Fibroblast of pulmonary artery (primary cell): ENCODE measurements around the gene DAGLA.

Experiments
- DNase-seq: peaks from one replicate; pipeline ENCODE4 v3.0.0-alpha.2; 2010; ENCODE audit warnings: low read depth
- H3K4me3 ChIP-seq: replicated peaks from 2 replicates; pipeline ENCODE4 v1.5.1; 2011; ENCODE audit warnings: low read depth, mild to moderate bottlenecking, control low read depth, low read length, moderate library complexity
- TF ChIP-seq, protein P1 (sequence below): IDR thresholded peaks from 2 replicates; pipeline ENCODE4 v1.5.1; 2011; ENCODE audit warnings: mild to moderate bottlenecking, control low read depth, low read length, inconsistent platforms; ENCODE audit errors: missing control alignments

Gene DAGLA

DNA sequence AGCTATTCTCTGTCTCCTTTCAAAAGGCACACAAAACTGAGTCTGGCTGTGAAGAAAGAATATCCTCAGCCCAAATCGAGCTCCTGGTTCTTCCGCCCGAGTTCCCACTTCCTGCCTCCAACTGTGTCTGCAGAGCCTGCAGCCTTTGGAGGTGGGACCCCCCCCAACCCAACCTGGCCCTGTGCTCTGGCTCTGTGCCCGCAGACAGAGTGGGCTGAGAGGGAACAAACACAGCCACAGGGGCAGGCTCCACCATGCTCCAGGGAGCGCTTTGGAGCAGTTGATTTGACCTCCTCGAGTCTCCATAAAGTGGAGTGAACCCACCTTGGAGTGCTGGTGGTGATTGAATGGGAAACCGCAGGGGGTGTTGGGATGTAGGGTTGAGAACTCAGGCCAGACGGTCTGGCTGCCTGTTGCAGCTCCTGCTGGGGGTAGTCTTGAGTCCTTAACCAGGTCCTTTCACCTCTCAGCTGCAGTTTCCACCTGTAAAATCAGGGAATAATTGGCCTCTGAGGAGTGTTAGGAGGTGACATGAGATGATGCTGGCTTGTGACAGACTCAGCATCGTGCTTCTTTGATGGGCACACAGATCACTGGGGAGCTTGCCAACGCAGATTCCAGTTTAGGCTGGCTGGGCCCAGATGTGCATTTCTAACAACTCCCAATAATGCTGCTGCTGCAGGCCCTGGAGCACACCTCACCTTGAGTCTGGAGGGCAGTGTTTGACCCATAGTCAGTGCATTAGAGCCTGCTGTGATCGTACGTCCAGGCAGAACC is 11.4 kb downstream of the DAGLA start:
- DNase-seq = no peak
- TF ChIP-seq, protein P1, sequence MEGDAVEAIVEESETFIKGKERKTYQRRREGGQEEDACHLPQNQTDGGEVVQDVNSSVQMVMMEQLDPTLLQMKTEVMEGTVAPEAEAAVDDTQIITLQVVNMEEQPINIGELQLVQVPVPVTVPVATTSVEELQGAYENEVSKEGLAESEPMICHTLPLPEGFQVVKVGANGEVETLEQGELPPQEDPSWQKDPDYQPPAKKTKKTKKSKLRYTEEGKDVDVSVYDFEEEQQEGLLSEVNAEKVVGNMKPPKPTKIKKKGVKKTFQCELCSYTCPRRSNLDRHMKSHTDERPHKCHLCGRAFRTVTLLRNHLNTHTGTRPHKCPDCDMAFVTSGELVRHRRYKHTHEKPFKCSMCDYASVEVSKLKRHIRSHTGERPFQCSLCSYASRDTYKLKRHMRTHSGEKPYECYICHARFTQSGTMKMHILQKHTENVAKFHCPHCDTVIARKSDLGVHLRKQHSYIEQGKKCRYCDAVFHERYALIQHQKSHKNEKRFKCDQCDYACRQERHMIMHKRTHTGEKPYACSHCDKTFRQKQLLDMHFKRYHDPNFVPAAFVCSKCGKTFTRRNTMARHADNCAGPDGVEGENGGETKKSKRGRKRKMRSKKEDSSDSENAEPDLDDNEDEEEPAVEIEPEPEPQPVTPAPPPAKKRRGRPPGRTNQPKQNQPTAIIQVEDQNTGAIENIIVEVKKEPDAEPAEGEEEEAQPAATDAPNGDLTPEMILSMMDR = no peak
- H3K4me3 ChIP-seq = no peak overlapping the region

DNA sequence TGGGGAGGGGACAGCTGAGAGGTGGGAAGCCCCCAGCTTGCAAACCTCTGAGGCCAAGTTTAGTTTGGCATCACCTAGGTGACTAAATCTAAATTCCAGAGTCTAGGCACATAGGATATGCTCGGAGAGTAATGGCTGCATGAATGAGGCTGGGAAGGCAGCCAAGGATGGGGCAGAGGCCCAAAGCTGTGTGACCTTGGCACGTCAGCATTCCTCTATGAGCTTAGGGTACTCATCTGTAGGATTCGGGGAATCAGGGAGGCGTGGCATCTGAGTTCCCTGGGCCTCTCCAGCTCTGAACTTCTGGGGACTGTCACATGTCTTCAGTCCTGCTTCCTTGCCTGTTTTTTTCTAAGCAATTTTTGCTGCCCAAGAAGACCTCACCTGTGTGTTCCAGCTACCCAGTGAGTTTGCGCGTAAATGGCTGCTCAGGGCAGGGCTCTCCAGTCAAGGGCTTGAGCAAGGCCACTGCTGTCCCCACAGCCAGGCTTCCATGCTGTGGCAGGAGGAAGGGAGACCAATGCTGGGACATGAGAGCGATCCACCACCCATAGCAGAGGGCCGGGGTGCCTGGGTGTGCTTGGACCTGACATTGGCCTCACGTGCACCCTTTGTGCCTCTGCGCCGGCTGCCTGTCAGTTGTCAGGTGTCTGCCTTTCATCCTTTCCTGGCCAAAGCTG is 13.9 kb downstream of the DAGLA start:
- H3K4me3 ChIP-seq = no peak overlapping the region
- TF ChIP-seq, protein P1 = no peak
- DNase-seq = no peak

DNA sequence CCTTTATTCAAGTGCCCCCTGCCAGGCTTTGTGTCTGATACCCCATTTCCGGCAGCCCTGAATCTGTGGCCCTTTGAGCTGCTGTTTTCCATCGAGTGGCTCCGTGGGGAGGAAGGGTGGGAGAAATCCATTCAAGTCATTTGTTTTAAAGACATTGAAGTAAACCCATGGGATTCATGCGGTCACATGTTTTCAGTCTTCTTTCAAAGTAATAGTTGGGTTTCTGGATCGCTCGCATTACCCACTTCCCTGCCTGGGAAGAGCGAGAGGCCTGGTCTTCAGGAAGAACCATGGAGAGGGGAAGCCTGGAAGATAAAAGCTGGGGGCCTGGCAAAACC is 14.4 kb downstream of the DAGLA start:
- H3K4me3 ChIP-seq = no peak overlapping the region
- TF ChIP-seq, protein P1 = no peak
- no peak for DNase-seq

DNA sequence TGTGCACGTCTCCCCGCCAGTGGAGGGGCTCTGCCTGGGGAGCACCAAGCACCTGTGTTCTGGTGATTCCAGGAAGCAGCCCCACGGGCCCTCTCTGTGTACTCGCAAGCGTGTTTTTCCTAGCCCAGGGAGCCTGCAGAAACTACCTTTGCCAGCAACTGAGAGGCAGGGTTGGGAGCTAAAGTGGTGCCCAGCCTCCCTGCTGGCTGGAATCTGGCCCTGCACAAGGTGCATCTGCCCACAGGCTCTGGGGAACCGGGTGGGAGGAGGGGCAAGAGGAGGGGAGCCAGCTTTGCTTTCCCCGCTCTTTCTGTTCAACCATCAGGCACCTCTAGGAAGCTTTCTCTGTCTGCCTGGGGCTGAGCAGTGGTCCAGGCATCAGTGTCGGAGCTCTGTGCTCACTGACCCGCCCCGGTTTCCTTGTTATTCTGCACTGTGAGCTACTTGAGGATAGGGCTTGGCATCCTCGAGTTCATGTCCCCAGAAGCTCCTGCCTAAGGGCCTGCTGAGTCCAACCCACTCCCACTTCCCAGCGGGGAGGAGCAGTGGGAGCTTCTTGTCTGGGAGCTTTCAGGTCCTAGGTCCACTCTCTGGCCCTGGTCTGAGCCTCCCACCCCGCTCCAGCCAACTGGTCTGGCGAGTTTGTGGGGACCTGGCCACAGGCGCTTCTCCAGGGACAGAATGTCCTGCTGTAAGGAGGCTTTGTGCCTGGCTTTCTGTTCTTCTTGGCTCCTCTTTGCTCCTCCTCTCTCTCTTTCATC is 14.9 kb downstream of the DAGLA start:
- DNase-seq = no peak
- TF ChIP-seq, protein P1 = no peak
- no peak overlapping the region for H3K4me3 ChIP-seq

DNA sequence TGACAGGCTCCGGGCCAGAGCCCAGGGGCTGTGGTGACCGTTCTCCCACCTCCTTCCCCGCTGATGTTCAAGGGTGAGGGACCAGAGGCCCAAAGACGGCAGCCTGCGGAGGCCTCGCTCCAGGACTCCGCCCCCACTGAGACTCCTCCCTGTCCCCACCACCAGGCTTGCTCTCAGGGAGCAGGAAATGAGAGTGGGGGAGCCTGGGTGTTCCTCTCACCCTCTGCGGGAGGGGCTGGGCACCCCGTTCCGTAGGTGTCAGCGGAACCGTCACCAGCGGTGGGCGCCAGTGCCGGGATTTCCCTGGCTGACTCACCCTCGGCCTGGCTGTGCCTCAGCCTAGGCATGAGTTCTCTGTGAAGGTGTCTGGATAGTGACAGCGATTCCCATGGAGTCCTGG is 15.7 kb downstream of the DAGLA start:
- TF ChIP-seq, protein P1 = no peak
- H3K4me3 ChIP-seq = no peak overlapping the region
- peak; percentile 61 for DNase-seq

DNA sequence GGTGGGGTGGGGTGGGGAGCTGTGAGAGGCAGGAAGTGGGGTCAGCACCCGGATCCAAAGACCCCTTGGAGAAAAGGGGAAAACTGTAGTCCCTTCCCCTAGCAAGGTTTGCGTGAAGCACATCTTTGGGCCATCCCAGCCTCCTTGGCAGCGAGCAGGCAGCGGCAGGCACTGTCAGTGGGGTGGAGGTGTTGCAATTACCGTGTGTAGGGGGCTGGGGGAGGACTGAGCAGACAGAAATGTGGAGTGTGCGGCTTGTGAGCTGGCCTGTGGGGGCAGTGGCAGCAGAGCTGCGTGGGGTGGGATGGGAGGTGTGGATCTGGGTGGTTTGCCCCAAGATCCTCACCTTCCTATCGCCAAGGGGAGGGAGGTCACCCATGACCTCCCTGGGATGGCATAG is 16.4 kb downstream of the DAGLA start:
- no peak for DNase-seq
- no peak overlapping the region for H3K4me3 ChIP-seq
- TF ChIP-seq, protein P1 = no peak
